Body of pancreas (tissue), 4 donors: ENCODE measurements around the gene DAND5. TPM values are rescaled to one million over a fixed set of nuclear protein-coding genes. Genes with fewer than 3 reads are reported as not detected.
"Not testable (repeated sequence)": the region's sequence is repeated elsewhere in the genome, so short reads cannot be mapped to it uniquely, and the experiment has no call there.

Source experiments
- ATAC-seq: fragments of 150-250 bp; one replicate; pipeline ENCODE4 v1.9.1; 2016
- DNase-seq, 4 donors: peaks; one replicate each; pipeline ENCODE4 v3.0.0-alpha.2; 2019
- H3K27ac ChIP-seq, 4 donors: fragments of 200-600 bp; sonication (generic); 1 replicate in 3 of 4; 2 replicates in 1 of 4; pipeline versions ENCODE4 v1.5.1 to v1.6.1; 2016 to 2019; ENCODE audit warnings: mild to moderate bottlenecking in 1 of 4, mixed read lengths in 1 of 4, moderate library complexity in 1 of 4
- H3K27me3 ChIP-seq, 2 donors: fragments of 200-600 bp; sonication (generic); one replicate each; pipeline ENCODE4 v1.6.0; 2016; ENCODE audit warnings: mild to moderate bottlenecking in 1 of 2
- H3K36me3 ChIP-seq, 2 donors: fragments of 200-600 bp; sonication (generic); replicated peaks in 1 of 2; 2 replicates each; pipeline ENCODE4 v1.5.1; 2016; ENCODE audit warnings: low read depth in 2 of 2; ENCODE audit not compliant: insufficient read depth in 1 of 2
- H3K4me1 ChIP-seq: fragments of 200-600 bp; sonication (generic); one replicate; pipeline ENCODE4 v1.6.0; 2016
- H3K4me3 ChIP-seq, 2 donors: fragments of 200-600 bp; sonication (generic); 1 replicate in 1 of 2; 2 replicates in 1 of 2; pipeline ENCODE4 v1.5.1; 2016 to 2019
- H3K9me3 ChIP-seq, 3 donors: fragments of 200-600 bp; sonication (generic); 1 replicate in 2 of 3; 2 replicates in 1 of 3; pipeline ENCODE4 v1.5.1; 2016
- CTCF ChIP-seq, 7 experiments: fragments of 450-650 bp in 4 of 7; fragments of 200-600 bp in 3 of 7; sonication (generic) in 3 of 7; IDR thresholded peaks; one replicate each; pipeline ENCODE4 v1.5.1; 2016 to 2019; ENCODE audit warnings: antibody characterized with exemption in 7 of 7
- POLR2A ChIP-seq, 3 donors: fragments of 450-650 bp; IDR thresholded peaks; one replicate each; pipeline ENCODE4 v1.6.1; 2016; ENCODE audit warnings: antibody characterized with exemption in 3 of 3, mild to moderate bottlenecking in 2 of 3
- WGBS, 2 donors: methylation state at CpG; one replicate each; pipeline ENCODE4 v1.1.5; 2017; 5-methylcytosine and 5-hydroxymethylcytosine counted together
- intact Hi-C: fragments of 100-400 bp; cut with DNase I; formaldehyde crosslinking; loops from one replicate; pipeline ENCODE4 v1.15.1; 2023
- total RNA-seq, 2 donors: library from RNA; depleted of rRNA; stranded (reverse); fragments of >200 nt; gene quantifications; one replicate each; pipeline ENCODE4 v1.1.0, GENCODE V29; 2016

The DAND5 gene
- total RNA-seq, 2 donors from 2014 or later = not detected

GRCh38 chr19:12974301-12975220 is 5.2 kb downstream of the DAND5 start:
- peaks cover 5% of the 10 kb centered on the region for H3K4me1 ChIP-seq
- intact Hi-C loops = loop anchor here (5.0 to 10.0 kb wide), 2 partner anchors 123 to 280 kb away; no protein-coding TSS in a partner anchor
- ATAC-seq (no peak), DNase-seq (no peak)
- no peak overlapping the region for H3K4me3 ChIP-seq
- no peak overlapping the region for H3K27ac ChIP-seq
- 67 to 68% methylated on average over 9 to 19 of the region's 19 CpGs for WGBS, 2 donors
- no peaks in the 10 kb centered on the region for H3K9me3 ChIP-seq
- TF ChIP-seq POLR2A (IDR thresholded peaks at IDR 0.05) (no peak), CTCF (IDR thresholded peaks at IDR 0.05) (no peak)
- H3K36me3 ChIP-seq = no peaks in the 10 kb centered on the region
- no peaks in the 10 kb centered on the region for H3K27me3 ChIP-seq

GRCh38 chr19:12975221-12975741 is 5.9 kb downstream of the DAND5 start:
- DNase-seq = no peak
- no peaks in the 10 kb centered on the region for H3K9me3 ChIP-seq
- no peaks in the 10 kb centered on the region for H3K4me1 ChIP-seq
- no peak for TF ChIP-seq CTCF (IDR thresholded peaks at IDR 0.05)
- TF ChIP-seq POLR2A (IDR thresholded peaks at IDR 0.05) = no peak
- H3K27me3 ChIP-seq = no peaks in the 10 kb centered on the region
- ATAC-seq = no peak
- intact Hi-C loops = loop anchor here (5.0 to 10.0 kb wide), 2 partner anchors 122 to 280 kb away; no protein-coding TSS in a partner anchor
- H3K27ac ChIP-seq = no peak overlapping the region
- WGBS, 2 donors = 27 to 31% methylated on average over 4 to 13 of the region's 17 CpGs
- no peak overlapping the region for H3K4me3 ChIP-seq
- no peaks in the 10 kb centered on the region for H3K36me3 ChIP-seq

- intact Hi-C loops = loop anchor here (5.0 to 10.0 kb wide), 2 partner anchors 121 to 279 kb away; no protein-coding TSS in a partner anchor
- H3K4me3 ChIP-seq, H3K27me3 ChIP-seq, H3K27ac ChIP-seq, H3K36me3 ChIP-seq, H3K9me3 ChIP-seq, H3K4me1 ChIP-seq, DNase-seq, ATAC-seq: not testable (repeated sequence)
- WGBS, 2 donors = 57 to 67% methylated on average over 4 to 7 of the region's 7 CpGs
Observed at GRCh38 chr19:12976109-12976508, 6.7 kb downstream of the DAND5 start.

GRCh38 chr19:12979974-12980373 is 10.6 kb downstream of the DAND5 start:
- H3K27me3 ChIP-seq = no peaks in the 10 kb centered on the region
- H3K9me3 ChIP-seq = no peaks in the 10 kb centered on the region
- DNase-seq = no peak
- H3K36me3 ChIP-seq = no peaks in the 10 kb centered on the region
- no peak overlapping the region for H3K27ac ChIP-seq
- H3K4me1 ChIP-seq = peaks cover 15% of the 10 kb centered on the region
- no peak for ATAC-seq
- WGBS, 2 donors = 85 to 92% methylated on average over 3 of the region's 3 CpGs
- H3K4me3 ChIP-seq = no peak overlapping the region
- intact Hi-C loops = loop anchor here (5.0 to 10.0 kb wide), 2 partner anchors 117 to 275 kb away; no protein-coding TSS in a partner anchor
- TF ChIP-seq POLR2A (IDR thresholded peaks at IDR 0.05) (no peak), CTCF (IDR thresholded peaks at IDR 0.05) (no peak)

GRCh38 chr19:12982648-12983047 is 13.3 kb downstream of the DAND5 start:
- H3K36me3 ChIP-seq = no peaks in the 10 kb centered on the region
- no peak for DNase-seq
- no peak for ATAC-seq
- H3K9me3 ChIP-seq = no peaks in the 10 kb centered on the region
- intact Hi-C loops = no loop called here
- peaks cover 20% of the 10 kb centered on the region for H3K4me1 ChIP-seq
- no peak for TF ChIP-seq POLR2A (IDR thresholded peaks at IDR 0.05)
- TF ChIP-seq CTCF (IDR thresholded peaks at IDR 0.05) = no peak
- H3K27ac ChIP-seq = no peak overlapping the region
- no peak overlapping the region for H3K4me3 ChIP-seq
- no peaks in the 10 kb centered on the region for H3K27me3 ChIP-seq
- WGBS, 2 donors = 68 to 69% methylated on average over 6 of the region's 6 CpGs
